Stimulated activated naive CD4-positive, alpha-beta T cell treated with Interleukin-2 at 50 U/mL for 16 hours (primary cell): Measurements from ENCODE around the gene FAM186B.
"Not testable (repeated sequence)": the region's sequence is repeated elsewhere in the genome, so short reads cannot be mapped to it uniquely, and the experiment has no call there.

ENCODE experiments used
- DNase-seq: peaks from one replicate; lab custom pipeline; 2025; lab: John Stamatoyannopoulos, UW

FAM186B gene

DNA sequence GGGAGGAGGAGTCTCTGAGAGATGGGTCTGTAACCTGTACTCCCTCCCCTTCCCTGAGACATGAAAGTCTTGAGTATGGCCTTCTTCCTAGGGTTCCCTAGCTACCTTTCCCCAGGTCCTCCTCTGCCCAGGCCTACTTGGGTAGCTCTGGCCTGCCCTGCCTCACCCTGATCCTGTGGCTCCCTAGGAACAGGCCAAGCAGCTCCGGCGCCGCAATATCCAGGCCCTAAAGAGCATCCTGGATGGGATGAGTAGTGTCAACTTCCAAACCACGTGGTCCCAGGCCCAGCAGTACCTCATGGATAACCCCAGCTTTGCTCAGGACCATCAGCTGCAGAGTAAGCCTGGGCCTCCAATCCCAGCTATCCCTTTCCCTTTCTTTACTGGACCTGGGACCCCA is 30.2 kb upstream of the FAM186B start:
- DNase-seq = no peak

DNA sequence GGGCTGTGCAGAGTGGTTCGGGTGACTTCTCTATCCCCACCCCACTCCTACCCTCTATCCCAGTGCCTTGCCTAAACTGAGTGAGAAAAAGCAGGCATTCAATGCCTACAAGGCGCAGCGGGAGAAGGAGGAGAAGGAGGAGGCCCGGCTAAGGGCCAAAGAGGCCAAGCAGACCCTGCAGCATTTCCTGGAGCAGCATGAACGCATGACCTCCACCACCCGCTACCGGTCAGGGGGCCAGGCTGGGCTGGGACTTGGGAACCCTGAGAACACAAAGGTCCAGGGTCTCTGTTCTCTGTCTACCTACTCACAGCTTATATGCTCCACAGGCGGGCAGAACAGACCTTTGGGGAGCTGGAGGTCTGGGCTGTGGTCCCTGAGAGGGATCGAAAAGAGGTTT is 29.6 kb upstream of the FAM186B start:
- no peak for DNase-seq

DNA sequence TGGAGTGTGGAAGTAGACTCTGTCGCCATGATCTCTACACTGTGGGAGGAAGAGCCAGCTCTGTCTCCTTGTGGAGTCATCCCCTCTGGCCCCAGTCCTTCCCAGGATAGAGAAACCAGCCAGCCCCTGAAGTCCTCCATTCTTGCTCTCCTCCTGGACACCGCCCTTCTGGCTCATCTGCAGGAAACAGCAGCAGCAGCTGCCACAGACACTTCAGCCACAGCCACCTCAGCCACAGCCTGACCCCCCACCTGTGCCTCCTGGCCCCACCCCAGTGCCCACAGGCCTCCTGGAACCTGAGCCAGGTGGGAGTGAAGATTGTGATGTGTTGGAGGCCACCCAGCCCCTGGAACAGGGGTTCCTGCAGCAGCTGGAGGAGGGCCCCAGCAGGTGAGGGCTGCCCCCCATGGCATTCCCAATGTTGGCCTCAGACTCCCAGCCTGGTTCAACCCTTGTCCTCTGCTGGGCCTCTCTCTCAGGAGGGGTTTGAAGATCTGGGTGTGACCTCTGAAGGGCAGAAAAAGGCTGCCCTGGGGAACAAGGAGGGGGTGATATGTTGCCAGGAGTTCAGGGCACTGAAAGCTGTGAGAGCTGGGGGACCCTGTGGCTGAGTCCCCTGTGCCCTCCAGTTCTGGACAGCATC is 28.4 kb upstream of the FAM186B start:
- DNase-seq = no peak

DNA sequence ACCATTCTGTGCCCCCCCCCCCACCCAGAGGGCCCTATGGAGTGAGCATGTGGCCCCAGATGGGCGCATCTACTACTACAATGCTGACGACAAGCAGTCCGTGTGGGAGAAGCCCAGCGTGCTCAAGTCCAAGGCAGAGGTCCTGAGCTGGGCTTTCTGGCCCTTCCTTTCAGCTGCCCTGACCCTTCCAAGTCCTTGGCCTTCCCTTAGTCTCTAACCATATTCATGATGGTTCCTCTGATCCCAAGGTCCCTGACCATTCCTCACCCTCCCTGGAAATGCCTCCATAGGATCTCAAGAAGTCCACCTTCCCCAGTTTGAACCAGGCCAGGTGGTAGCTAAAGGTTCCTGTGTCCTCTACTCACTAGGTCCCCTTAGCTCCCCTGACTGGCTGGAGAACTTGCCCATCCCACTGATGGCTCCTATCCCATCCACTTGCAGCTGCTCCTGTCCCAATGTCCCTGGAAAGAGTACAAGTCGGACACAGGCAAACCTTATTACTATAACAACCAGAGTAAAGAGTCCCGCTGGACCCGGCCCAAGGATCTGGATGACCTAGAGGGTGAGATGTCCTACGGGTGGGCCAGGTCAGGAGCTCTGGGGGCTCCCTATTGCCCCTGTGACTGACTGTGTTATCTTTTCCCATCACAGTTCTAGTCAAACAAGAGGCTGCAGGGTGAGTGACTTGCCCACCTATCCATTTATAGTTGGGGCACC is 27.7 kb upstream of the FAM186B start:
- no peak for DNase-seq

DNA sequence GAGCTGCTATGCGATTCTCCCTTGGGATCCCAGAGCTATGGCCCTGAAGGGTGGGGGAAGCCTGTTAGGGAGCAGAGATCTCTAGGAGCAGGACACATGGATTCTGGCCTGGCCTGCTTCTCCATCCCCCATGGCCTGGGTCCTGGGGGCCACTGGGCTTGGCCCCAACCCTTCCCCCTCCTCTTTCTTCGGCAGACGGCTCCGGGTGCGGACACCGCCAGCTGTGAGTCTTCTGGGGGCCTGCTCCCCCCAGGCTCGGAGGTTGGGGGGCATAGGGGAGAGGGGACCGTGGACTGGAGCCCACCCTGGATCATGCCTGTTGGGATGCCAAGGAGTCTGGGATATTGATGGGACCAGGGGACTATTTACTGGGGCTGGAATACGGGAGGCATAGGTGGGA is 27.0 kb upstream of the FAM186B start:
- no peak for DNase-seq

DNA sequence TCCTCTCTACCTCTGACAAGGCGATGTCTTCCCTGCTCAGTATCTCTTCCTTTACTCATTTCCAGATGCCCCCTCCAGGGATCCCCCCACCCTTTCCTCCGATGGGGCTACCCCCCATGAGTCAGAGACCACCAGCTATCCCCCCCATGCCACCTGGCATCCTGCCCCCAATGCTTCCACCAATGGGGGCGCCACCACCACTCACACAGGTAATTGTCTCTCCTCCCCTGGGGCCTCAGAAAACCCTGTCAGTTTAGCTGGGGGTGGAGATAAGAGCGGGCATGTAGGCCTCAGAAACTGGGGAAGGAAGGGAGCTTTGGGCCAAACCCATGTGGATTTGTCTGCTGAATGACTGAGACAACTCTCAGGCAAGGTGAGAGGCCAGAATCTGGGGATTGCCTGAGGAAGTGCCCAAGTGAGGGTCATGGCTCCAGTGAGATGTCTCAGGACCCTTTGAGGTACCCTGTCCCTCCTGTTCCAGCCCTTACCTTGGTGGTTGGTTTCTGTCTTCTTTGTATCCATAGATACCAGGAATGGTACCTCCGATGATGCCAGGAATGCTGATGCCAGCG is 26.0 kb upstream of the FAM186B start:
- no peak for DNase-seq

DNA sequence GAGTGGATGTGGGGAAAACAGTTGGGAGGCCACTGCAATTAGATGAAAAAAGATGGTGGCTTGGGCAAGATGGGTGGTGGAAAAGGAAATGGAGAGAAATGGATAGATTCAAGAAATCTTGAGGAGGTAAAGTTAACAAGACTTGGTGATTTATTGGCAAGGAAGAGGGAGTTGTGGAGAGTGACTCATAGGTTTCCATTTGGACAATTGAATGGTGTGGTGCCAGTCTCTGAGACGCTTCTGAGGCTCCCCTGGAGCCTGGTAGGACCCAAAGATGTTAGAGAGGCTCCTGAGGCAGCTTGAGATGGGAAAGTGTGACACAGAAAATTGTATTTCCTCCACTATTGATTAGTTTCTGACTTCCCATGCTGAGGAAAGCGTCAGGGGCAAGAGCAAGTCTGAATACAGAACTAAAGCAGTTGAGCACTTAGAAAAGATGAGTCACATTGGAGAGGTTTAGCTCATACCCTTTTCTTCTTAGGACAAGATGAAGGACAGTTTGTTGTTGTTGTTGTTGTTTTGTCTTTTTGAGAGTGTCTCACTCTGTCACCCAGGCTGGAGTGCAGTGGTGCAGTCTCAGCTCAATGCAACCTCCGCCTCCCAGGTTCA is 22.4 kb upstream of the FAM186B start:
- DNase-seq = no peak

DNA sequence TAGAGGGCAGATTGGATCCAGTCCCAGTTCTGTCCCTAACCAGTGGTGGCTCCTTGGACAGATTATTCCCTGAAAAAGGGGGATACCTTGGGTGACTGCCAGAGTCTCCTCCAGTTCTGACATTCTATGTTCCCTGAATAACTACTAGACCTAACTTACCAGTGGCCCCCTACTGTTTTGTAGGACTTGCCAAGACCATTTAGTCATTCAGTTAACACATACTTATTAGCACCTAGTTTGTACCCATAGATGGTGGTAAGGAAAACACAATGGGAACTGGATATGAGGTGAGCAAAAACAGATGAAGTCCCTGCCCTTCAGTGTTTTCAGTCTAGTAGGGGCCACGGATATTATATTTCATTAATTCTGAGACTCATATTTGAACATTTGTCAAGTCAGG is 21.4 kb upstream of the FAM186B start:
- no peak for DNase-seq

DNA sequence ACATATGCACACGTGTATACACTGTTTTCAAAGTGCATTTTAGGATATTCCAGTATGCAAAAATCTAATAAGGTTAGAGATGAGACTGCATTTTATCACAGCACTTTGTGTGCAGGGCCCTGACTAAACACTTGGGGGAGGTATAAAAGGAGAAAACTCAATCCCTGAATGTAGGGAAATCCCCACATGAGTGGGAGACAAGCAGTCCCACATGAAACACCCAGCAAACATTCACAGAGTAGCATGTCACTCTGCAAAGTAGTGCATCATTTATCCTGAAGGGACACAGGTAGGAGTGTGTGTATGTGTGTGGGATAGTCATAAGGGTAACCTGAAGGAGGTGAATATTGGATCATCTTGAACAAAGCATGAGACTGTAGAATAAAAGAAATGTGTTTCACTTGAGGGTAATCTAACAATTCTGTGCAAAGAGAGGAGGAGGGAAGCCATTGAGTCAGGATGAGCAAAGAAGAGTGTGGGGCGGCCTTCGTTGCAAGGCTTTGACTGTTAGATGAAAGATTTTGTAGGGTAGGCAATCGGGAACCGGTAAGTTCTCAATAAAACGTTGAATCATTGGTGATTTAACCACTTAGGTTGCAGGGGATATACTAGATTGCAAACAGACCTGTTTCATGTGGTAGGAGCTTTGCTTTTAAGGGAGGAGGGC is 20.9 kb upstream of the FAM186B start:
- DNase-seq = peak; percentile 11

DNA sequence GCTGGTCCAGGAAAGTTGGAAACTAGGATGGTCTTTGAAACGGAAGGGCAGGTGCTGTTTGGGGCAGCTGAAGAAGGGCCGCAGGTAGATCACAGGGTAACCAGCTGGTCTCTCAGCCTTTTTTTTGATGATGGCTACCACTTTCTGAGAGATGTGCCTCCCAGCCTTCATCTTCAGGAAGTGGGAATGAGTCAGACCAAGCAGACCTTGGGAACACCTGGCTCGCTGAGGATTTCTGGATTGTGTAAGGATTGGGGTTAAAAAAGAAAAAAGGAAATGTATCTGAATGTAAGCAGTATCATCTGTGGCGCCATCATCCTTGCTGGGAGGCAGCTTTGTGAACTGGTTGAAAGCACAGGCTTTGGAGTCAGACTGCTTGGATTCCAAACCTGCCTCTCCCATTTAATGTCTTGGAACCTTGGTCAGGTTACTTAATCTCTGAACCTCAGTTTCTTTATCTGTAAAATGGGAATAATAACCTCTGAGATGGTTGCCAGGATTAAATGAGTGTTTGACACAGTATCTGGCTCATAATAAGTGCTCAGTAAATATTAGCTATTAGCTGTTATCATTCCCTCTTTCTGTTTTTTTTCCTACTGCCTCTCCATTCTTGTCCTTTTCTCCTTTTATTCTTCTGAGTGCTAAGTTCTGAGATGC is 19.6 kb upstream of the FAM186B start:
- DNase-seq = no peak

DNA sequence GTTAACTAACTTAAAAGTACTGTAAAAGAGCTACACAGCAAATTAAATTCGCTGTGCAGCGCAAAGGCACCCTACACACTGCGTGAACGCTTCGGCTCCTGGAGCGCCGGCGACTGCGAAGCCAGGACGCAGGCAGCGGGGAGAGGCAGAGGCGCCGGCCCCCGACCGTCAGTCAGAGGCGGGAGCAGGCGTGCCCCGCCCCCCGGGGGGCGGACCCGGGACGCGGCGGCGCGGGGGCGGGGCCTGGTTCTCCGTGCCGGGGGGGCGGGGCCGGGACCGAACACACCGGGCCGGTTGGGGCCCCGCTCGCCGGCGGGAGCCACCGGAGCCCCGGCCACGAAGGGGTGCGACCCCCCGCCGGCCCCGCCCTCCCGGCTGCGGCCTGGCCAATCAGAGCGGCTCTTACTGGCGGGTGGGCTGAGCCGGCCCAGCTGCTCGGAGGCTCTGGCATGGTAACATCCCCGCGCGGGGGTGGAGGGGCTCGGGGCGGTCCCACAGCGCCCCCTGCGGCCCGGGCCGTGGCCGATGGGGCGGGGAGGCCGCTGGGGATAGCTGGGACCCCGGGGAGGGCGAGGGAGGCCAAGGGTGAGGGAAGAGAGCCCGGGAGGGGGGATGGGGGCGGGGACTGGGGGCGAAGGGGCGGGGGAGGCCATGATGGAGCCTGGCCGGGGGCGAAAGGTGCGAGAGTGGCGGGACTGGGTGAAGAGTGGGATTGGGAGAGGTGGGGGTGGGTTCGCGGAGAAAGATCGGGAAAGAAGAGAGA is 17.9 kb upstream of the FAM186B start, which contains the start of gene PRPF40B:
TSS of gene PRPF40B (plus strand) at position 420 of the 763 bp plus-strand sequence. CDS start at position 450, 30 bp downstream.
- DNase-seq = peak; percentile 82

DNA sequence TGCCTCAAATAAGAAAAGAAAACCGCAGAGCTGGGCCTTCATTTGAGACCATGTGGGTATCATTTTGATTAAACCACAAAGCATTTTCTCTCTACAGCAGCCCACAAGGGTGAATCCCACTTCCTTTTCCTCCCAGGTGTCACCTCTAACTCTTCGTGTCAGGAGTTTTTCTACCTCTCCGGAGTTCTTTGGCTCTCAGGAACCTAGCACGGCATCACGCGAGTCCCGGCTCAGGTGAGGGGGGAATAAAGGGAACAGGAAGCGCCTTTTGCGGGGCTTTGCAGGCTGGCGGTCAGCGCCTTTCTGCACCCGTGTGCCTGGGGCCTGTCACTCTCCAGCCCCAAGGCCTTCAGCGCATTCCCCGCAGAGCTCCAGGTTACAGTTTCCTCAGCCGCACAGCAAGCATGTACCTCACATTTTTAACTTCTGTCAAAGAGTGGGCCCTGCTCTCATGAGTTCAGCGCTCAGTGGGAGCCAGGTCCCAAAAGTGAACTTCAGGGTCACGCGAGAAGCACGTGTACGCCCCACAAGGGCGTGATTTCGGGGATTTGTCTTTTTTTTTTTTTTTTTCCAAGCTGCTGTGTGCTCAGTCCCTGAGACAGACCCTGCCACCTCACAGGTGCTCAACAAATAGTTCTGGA is 17.2 kb upstream of the FAM186B start:
- peak; percentile 51 for DNase-seq

DNA sequence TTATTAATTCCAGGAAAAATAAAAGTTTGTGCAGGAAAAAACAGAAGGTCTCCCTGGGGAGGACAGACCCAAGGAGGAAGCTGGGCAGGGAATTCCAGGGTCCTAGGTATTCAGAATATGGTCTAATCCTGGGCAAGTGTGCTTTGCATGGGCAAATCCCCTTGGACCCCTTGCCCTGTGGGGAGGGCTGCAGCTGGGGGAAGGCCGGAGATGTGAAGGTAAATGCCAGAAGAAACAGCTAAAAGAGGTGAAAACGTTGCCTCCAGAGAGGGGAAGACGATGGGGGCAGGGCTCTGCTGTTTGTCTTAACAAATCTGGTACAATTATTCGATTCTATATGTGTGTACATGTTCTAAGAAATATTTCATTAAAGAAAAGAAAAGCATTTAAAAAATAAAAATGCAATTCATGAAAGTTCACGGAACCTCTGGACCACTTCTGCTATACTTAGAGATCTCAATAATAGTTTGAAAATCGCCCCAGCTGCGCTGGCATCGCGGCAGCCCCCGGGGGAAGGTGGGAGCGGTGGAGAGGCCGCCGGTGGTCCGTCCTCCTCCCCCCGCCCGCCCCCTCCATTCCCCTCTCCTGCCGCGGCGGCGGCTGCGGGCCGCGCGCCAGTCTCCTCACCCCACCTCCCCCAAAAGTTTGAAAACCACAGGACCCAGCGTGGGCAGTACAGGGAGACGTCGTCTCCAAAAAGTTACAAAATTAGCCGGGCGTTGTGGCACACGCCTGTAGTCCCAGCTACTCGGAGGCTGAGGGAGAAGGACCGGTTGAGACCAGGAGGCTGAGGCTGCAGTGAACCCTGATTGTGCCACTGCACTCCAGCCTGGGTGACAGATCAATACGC is 16.4 kb upstream of the FAM186B start:
- no peak for DNase-seq

DNA sequence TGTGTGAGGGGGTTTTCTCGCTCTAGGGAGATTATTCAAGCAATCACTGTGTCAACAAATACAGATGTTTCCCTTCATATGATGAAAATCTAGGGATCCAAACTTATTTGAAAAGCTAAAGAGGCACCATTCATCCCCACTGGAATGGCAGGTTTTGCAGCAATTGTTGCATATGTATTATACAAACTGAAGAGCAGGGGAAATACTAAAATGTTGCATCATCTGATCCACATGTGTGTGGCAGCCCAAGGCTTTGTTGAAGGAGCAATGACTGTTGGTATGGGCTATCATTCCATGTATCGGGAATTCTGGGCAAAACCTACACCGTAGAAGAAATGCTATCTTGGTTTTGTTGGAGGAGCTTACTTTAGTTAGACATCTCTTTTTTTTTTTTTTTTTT is 13.8 kb upstream of the FAM186B start:
- no peak for DNase-seq

DNA sequence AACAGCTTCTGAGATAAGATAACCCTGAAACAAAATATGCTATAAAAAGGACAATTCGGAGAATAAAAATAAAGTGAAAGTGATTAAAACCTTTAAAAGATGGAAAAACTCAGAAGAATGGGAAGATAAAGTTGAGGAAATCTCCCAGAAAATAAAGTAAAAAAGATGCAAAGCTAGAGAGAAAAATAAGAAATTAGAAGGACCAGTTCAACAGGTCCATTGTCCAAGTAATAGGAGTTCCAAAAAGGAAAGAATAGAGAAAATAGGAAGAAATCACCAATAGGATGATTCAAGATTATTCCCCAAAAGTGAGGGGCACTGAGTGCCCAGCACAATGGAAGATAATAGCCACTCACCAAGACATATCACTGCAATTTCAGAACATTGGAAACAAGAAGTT is 13.1 kb upstream of the FAM186B start:
- DNase-seq = no peak

DNA sequence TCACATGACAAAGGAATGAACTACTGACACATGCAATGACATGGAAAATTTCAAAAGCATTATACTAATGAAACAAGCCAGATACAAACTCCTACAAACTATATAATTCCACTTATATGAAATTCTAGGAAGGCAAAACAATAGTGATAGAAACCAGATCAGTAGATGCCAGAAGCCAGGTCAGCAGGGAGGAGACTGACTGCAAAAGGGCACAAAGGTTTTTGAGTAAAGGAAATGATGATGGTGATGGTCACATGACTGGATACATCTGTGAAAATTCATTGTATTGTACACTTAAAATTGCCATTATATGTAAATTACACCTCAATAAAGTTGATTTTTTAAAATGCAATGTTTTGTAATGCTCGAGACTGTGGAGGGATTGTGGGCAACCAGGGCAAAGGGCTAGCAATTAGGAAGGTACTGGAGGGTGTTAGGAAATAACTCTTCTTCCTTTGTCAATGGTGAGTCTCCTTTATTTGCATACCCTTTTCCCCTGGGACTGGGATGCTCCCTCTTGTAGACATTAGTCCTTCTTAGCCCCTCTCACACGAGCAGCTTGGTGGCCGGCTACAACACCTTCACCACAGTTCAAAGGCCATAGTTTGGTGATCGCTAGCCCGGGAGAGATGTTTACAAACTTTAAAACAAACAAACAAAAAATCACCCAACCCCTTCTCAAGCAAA is 11.2 kb upstream of the FAM186B start:
- no peak for DNase-seq

DNA sequence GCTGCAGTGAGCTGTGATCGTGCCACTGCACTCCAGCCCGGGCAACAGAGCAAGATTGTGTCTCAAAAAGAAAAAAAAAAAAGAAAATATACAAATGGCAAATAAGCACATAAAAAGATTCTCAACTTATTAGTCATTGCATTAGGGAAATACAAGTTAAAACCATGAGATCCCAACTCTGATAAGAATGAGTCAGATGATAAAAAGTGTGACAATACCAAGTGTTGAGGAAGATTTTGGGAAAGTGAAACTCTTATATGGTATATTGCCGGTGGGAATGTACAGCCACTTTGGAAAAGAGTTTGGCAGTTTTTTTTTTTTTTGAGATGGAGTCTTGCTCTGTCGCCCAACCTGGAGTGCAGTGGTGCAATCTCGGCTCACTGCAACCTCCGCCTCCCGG is 10.3 kb upstream of the FAM186B start:
- DNase-seq = no peak

DNA sequence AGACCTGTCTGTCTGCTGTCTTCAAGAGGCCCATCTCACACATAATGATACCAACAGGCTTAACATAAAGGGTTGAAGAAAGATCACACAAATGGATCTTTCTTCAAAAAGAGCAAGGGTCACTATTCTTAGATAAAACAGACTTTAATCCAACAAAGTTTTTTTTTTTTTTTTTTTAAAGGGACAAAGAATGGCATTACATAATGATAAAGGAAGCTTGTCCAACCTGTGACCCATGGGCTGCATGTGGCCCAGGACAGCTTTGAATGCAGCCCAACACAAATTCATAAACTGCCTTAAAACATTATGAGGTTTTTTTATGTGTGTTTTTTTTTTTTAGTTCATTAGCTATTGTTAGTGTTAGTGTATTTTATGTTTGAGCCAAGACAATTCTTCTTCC is 6.8 kb upstream of the FAM186B start:
- no peak for DNase-seq

DNA sequence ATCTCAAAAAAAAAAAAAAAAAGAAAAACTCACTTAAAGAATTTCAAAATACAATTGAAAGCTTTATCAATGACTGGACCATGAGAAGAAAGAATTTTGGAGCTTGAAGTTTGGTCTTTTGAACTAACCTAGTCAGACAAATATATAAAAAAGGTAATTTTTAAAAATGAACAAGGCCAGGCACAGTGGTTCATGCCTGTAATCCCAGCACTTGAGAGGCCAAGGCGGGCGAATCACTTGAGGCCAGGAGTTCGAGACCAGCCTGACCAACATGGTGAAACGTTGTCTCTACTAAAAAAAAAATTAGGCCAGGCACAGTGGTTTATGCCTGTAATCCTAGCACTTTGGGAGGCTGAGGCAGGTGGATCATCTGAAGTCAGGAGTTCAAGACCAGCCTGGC is 5.3 kb upstream of the FAM186B start:
- not testable (repeated sequence) for DNase-seq
